IMR-90 (cell line): ENCODE data around the gene KCP. TPM values are rescaled to one million over a fixed set of nuclear protein-coding genes. Genes with fewer than 3 reads are reported as not detected.

Source experiments
- ATAC-seq: fragments of 200-7000 bp; cut with Tn5 transposase; 2 replicates; pipeline ENCODE4 v1.9.1; 2020; ENCODE audit warnings: low read depth, mild to moderate bottlenecking, moderate library complexity
- BruUV-seq: library from RNA; stranded (reverse); fragments of 400-500 nt; replicated peaks from 2 replicates; lab custom pipeline; 2021; lab: Mats Ljungman, UMichigan
- CTCF ChIA-PET: fragments of 300-600 bp; formaldehyde crosslinking; extraction: SDS; loops from one replicate; lab custom pipeline; 2021; ENCODE audit warnings: antibody characterized with exemption; lab: Yijun Ruan, JAX
- POLR2A ChIA-PET: fragments of 300-600 bp; sonication (Branson Sonifier 250); formaldehyde crosslinking; loops from one replicate; lab custom pipeline; 2022; ENCODE audit warnings: antibody characterized with exemption; ENCODE audit not compliant: unreplicated experiment; lab: Charles Lee
- DNase-seq: peaks from one replicate; pipeline ENCODE4 v3.0.0; 2013
- H2AFZ ChIP-seq: replicated peaks from 2 replicates; pipeline ENCODE3; 2013; ENCODE audit warnings: low read length, mild to moderate bottlenecking; ENCODE audit not compliant: poor library complexity
- H2AK5ac ChIP-seq: 2 replicates; pipeline ENCODE4 v1.6.1; 2013; ENCODE audit warnings: low read depth, low read length, inconsistent platforms
- H2AK9ac ChIP-seq: replicated peaks from 2 replicates; pipeline ENCODE3; 2013; ENCODE audit warnings: mild to moderate bottlenecking, low read depth, low read length, moderate library complexity; ENCODE audit not compliant: poor library complexity
- H2BK120ac ChIP-seq: 2 replicates; pipeline ENCODE4 v1.6.1; 2013; ENCODE audit warnings: low read depth, low read length, inconsistent platforms
- H2BK15ac ChIP-seq: 3 replicates; pipeline ENCODE4 v1.6.1; 2013; ENCODE audit warnings: low read depth, low read length, inconsistent platforms
- H2BK20ac ChIP-seq: 2 replicates; pipeline ENCODE4 v1.6.1; 2013; ENCODE audit warnings: low read depth, mild to moderate bottlenecking, inconsistent platforms, low read length, moderate library complexity
- H2BK5ac ChIP-seq: 2 replicates; pipeline ENCODE4 v1.6.1; 2013; ENCODE audit warnings: mild to moderate bottlenecking, low read depth, low read length, inconsistent platforms; ENCODE audit not compliant: poor library complexity, severe bottlenecking
- H3K14ac ChIP-seq: replicated peaks from 2 replicates; pipeline ENCODE4 v1.6.1; 2013; ENCODE audit warnings: low read depth, low read length, inconsistent platforms
- H3K18ac ChIP-seq: 2 replicates; pipeline ENCODE4 v1.6.1; 2013; ENCODE audit warnings: low read depth, low read length, control low read depth
- H3K23ac ChIP-seq: 2 replicates; pipeline ENCODE4 v1.6.1; 2013; ENCODE audit warnings: low read depth, low read length, inconsistent platforms
- H3K27ac ChIP-seq: 2 replicates; pipeline ENCODE4 v1.5.1; 2013; ENCODE audit warnings: mild to moderate bottlenecking, control low read depth, low read length; ENCODE audit not compliant: insufficient read depth
- H3K27me3 ChIP-seq: 2 replicates; pipeline ENCODE4 v1.6.1; 2013; ENCODE audit warnings: low read length; ENCODE audit not compliant: control insufficient read depth, insufficient read depth
- H3K36me3 ChIP-seq: 2 replicates; pipeline ENCODE4 v1.6.1; 2013; ENCODE audit warnings: low read length, mixed read lengths; ENCODE audit not compliant: control insufficient read depth, insufficient read depth
- H3K4ac ChIP-seq: 2 replicates; pipeline ENCODE4 v1.6.1; 2013; ENCODE audit warnings: low read depth, low read length, inconsistent platforms
- H3K4me1 ChIP-seq: 2 replicates; pipeline ENCODE4 v1.6.1; 2013; ENCODE audit warnings: low read length, mixed read lengths; ENCODE audit not compliant: control insufficient read depth, insufficient read depth
- H3K4me2 ChIP-seq: 2 replicates; pipeline ENCODE4 v1.6.1; 2013; ENCODE audit warnings: low read depth, mild to moderate bottlenecking, control low read depth, low read length, moderate library complexity
- H3K4me3 ChIP-seq: 2 replicates; pipeline ENCODE4 v1.5.1; 2013; ENCODE audit warnings: low read depth, mild to moderate bottlenecking, control low read depth, low read length, moderate library complexity; ENCODE audit not compliant: insufficient read depth
- H3K56ac ChIP-seq: 2 replicates; pipeline ENCODE4 v1.6.1; 2013; ENCODE audit warnings: low read length, inconsistent platforms; ENCODE audit not compliant: insufficient read depth; ENCODE audit errors: extremely low read depth
- H3K79me1 ChIP-seq, 2 experiments: 2 replicates each; pipeline ENCODE4 v1.6.1; 2013; ENCODE audit warnings: low read length in 2 of 2, inconsistent platforms in 1 of 2, low read depth in 1 of 2
- H3K9ac ChIP-seq: 2 replicates; pipeline ENCODE4 v1.6.1; 2013; ENCODE audit warnings: low read depth, low read length, control low read depth
- H3K9me1 ChIP-seq: 2 replicates; pipeline ENCODE4 v1.6.1; 2013; ENCODE audit warnings: low read length, inconsistent platforms; ENCODE audit not compliant: insufficient read depth
- H3K9me3 ChIP-seq: 2 replicates; pipeline ENCODE4 v1.6.1; 2013; ENCODE audit warnings: low read length; ENCODE audit not compliant: control insufficient read depth, insufficient read depth
- H4K20me1 ChIP-seq: 2 replicates; pipeline ENCODE4 v1.6.1; 2013; ENCODE audit warnings: low read length, inconsistent platforms; ENCODE audit not compliant: insufficient read depth
- H4K5ac ChIP-seq: 2 replicates; pipeline ENCODE4 v1.6.1; 2013; ENCODE audit warnings: mild to moderate bottlenecking, low read depth, low read length, control low read depth
- H4K8ac ChIP-seq, 2 experiments: 2 replicates each; pipeline ENCODE4 v1.6.1; 2013; ENCODE audit warnings: low read depth in 2 of 2, low read length in 2 of 2, control low read depth in 1 of 2, inconsistent platforms in 1 of 2
- H4K91ac ChIP-seq: 2 replicates; pipeline ENCODE4 v1.6.1; 2013; ENCODE audit warnings: low read depth, low read length, inconsistent platforms; ENCODE audit not compliant: insufficient read depth
- ELK1 ChIP-seq: fragments of 150-350 bp; IDR thresholded peaks from 2 replicates; pipeline ENCODE4 v1.6.1; 2016; ENCODE audit warnings: low read depth, mild to moderate bottlenecking, low read length, moderate library complexity, borderline replicate concordance
- MAFK ChIP-seq: IDR thresholded peaks from 2 replicates; pipeline ENCODE4 v1.6.1; 2012; ENCODE audit warnings: low read depth, low read length, improper control_type of control experiment
- MAZ ChIP-seq: IDR thresholded peaks from 2 replicates; pipeline ENCODE4 v1.6.1; 2012; ENCODE audit warnings: low read depth, mild to moderate bottlenecking, low read length, improper control_type of control experiment, moderate library complexity, borderline replicate concordance
- NFE2L2 ChIP-seq: fragments of 150-350 bp; IDR thresholded peaks from 2 replicates; pipeline ENCODE4 v1.6.1; 2016; ENCODE audit warnings: low read depth, mild to moderate bottlenecking, low read length
- WGBS, 2 experiments: methylation state at CpG; one replicate each; pipeline versions ENCODE4 v1.1.5 to v1.1.7; 2013; ENCODE audit warnings: missing lambda C conversion rate in 2 of 2; ENCODE audit not compliant: insufficient read length in 1 of 2; ENCODE audit errors: extremely low coverage in 2 of 2; 5-methylcytosine and 5-hydroxymethylcytosine counted together
- dilution Hi-C: fragments of 300-500 bp; cut with HindIII; formaldehyde crosslinking; loops from one replicate; pipeline ENCODE4 v1.14.3; 2018; ENCODE audit warnings: low sequenced_read_pairs; ENCODE audit not compliant: unreplicated experiment
- in situ Hi-C: fragments of 300-500 bp; cut with MboI; formaldehyde crosslinking; loops from 3 replicates; pipeline ENCODE4 v1.14.3; 2019; ENCODE audit warnings: low sequenced_read_pairs, inconsistent platforms, mixed read lengths
- intact Hi-C: fragments of 100-400 bp; cut with micrococcal nuclease; formaldehyde crosslinking; loops from 2 replicates; pipeline ENCODE4 v1.10.0; 2022
- polyA plus RNA-seq, 3 experiments: library from polyadenylated mRNA; depleted of rRNA; stranded (reverse); fragments of >200 nt; gene quantifications; 2 replicates each; pipeline ENCODE4 v1.2.3, GENCODE V29; 2012; ENCODE audit warnings: low replicate concordance in 1 of 3
- total RNA-seq: library from RNA; depleted of rRNA; stranded (reverse); fragments of >200 nt; gene quantifications from 2 replicates; pipeline ENCODE4 v1.2.3, GENCODE V29; 2012

The KCP gene
- total and polyA plus RNA-seq, 2 of the 4 experiments (the other 2 are of a cell fraction), result 0.03 TPM; not detected in 1

GRCh38 chr7:128916643-128916915, 6.1 kb upstream of the KCP start:
- no peak overlapping the region for H2AK9ac ChIP-seq
- no peak overlapping the region for H2BK120ac ChIP-seq
- no peak overlapping the region for H2AK5ac ChIP-seq
- H4K91ac ChIP-seq, result no peak overlapping the region
- BruUV-seq, result no TSS peak
- H3K27me3 ChIP-seq, result peaks cover 78% of the 10 kb centered on the region
- H2BK5ac ChIP-seq, result no peak overlapping the region
- no peak overlapping the region for H3K4ac ChIP-seq
- TF ChIP-seq MAFK (no peak), ELK1 (no peak), NFE2L2 (no peak), MAZ (no peak)
- no peaks in the 10 kb centered on the region for H3K9me1 ChIP-seq
- 80% methylated on average over 1 of the region's 7 CpGs; no CpG with 5 or more reads in 1 of the 2 experiments for WGBS, 2 experiments
- H3K4me2 ChIP-seq, result no peak overlapping the region
- POLR2A ChIA-PET, result no interaction called here
- H3K27ac ChIP-seq, result no peak overlapping the region
- no peaks in the 10 kb centered on the region for H3K36me3 ChIP-seq
- no peak overlapping the region for H2AFZ ChIP-seq
- no peak overlapping the region for H3K56ac ChIP-seq
- H3K23ac ChIP-seq, result no peak overlapping the region
- no peak overlapping the region for H3K14ac ChIP-seq
- intact Hi-C loops, result no loop called here
- no peak overlapping the region for H3K18ac ChIP-seq
- no peak overlapping the region for H4K5ac ChIP-seq
- no peaks in the 10 kb centered on the region for H3K79me1 ChIP-seq
- H4K8ac ChIP-seq, result no peak overlapping the region
- H2BK15ac ChIP-seq, result no peak overlapping the region
- ATAC-seq (no peak), DNase-seq (no peak)
- H4K20me1 ChIP-seq, result 0 out of 2 replicates have a peak, but pooled peaks cover 3% of the 10 kb centered on the region
- H2BK20ac ChIP-seq, result no peak overlapping the region
- dilution Hi-C loops, result no loop called here
- peaks cover 2% of the 10 kb centered on the region; the same call in 1 of the 2 replicates for H3K4me1 ChIP-seq
- peaks cover 5% of the 10 kb centered on the region for H3K9me3 ChIP-seq
- CTCF ChIA-PET, result no interaction called here
- H3K9ac ChIP-seq, result no peak overlapping the region
- in situ Hi-C loops, result no loop called here
- H3K4me3 ChIP-seq, result no peak overlapping the region
